Activated CD8-positive, alpha-beta T cell treated with anti-CD3 and anti-CD28 coated beads for 36 hours (primary cell): ENCODE results near the gene FTH1. TPM values are rescaled to one million over a fixed set of nuclear protein-coding genes. Genes with fewer than 3 reads are reported as not detected.
"Not testable (repeated sequence)": the region's sequence is repeated elsewhere in the genome, so short reads cannot be mapped to it uniquely, and the experiment has no call there.

Experiments
- ATAC-seq: fragments of 200-7000 bp; cut with Tn5 transposase; one replicate; pipeline ENCODE4 v1.10.0; 2021; ENCODE audit warnings: mild to moderate bottlenecking, moderate library complexity
- CTCF ChIA-PET: fragments of 350-600 bp; sonication (Branson Sonifier 250); formaldehyde crosslinking; loops from one replicate; lab custom pipeline; 2021; ENCODE audit warnings: antibody characterized with exemption; lab: Charles Lee
- POLR2A ChIA-PET: fragments of 350-600 bp; sonication (Branson Sonifier 250); formaldehyde crosslinking; loops from one replicate; lab custom pipeline; 2021; ENCODE audit warnings: antibody characterized with exemption; lab: Charles Lee
- DNase-seq: peaks from one replicate; pipeline ENCODE4 v3.0.0-alpha.2; 2020
- H3K27ac Mint-ChIP-seq: one replicate; pipeline ENCODE4 v1.8.0; 2021; ENCODE audit warnings: mild to moderate bottlenecking, mixed read lengths
- H3K27me3 Mint-ChIP-seq: one replicate; pipeline ENCODE4 v1.8.0; 2021; ENCODE audit warnings: mixed read lengths
- H3K36me3 Mint-ChIP-seq: one replicate; pipeline ENCODE4 v1.8.0; 2021; ENCODE audit warnings: low read depth, mixed read lengths
- H3K4me1 Mint-ChIP-seq: one replicate; pipeline ENCODE4 v1.8.0; 2021; ENCODE audit warnings: low read depth, mixed read lengths
- H3K4me3 Mint-ChIP-seq: one replicate; pipeline ENCODE4 v1.8.0; 2021; ENCODE audit warnings: mild to moderate bottlenecking, moderate library complexity, mixed read lengths
- H3K9me3 Mint-ChIP-seq: one replicate; pipeline ENCODE4 v1.8.0; 2021; ENCODE audit warnings: mixed read lengths
- CTCF ChIP-seq: fragments of 200-600 bp; IDR thresholded peaks from one replicate; pipeline ENCODE4 v1.8.0; 2022; ENCODE audit warnings: antibody characterized with exemption, mild to moderate bottlenecking
- intact Hi-C: fragments of 100-400 bp; cut with micrococcal nuclease; formaldehyde crosslinking; loops from one replicate; pipeline ENCODE4 v1.10.0; 2022
- total RNA-seq, 2 experiments: library from RNA; stranded (reverse); gene quantifications; one replicate each; pipeline ENCODE4 v1.2.3, GENCODE V29; 2021

FTH1 gene
- total RNA-seq, 2 experiments from 2014 or later = 700 to 729 TPM

- Mint-ChIP-seq H3K9me3 (no peaks in the 10 kb centered on the region), H3K36me3 (no peaks in the 10 kb centered on the region), H3K4me3 (peak overlapping the region; percentile 41), H3K27ac (no peak overlapping the region), H3K4me1 (peaks cover 2% of the 10 kb centered on the region), H3K27me3 (peaks cover 27% of the 10 kb centered on the region)
- DNase-seq (no peak), ATAC-seq (no peak)
- TF ChIP-seq CTCF = no peak
- POLR2A ChIA-PET = no interaction called here
- CTCF ChIA-PET = no interaction called here
- intact Hi-C loops = no loop called here
Measured at GRCh38 chr11:61956191-61957020, 11.0 kb downstream of the FTH1 start.

- POLR2A ChIA-PET = interaction anchor here (1.1 kb wide), 1 partner anchor 10 kb away, joined by 4 read pairs; no protein-coding TSS in a partner anchor
- CTCF ChIA-PET = interaction anchor here (1.4 to 11.9 kb wide), 2 partner anchors 56 to 126 kb away, joined by 7 to 215 read pairs; no protein-coding TSS in a partner anchor
- Mint-ChIP-seq H3K27me3 (peaks cover 27% of the 10 kb centered on the region), H3K27ac (no peak overlapping the region), H3K36me3 (no peaks in the 10 kb centered on the region), H3K4me1 (peaks cover 2% of the 10 kb centered on the region), H3K4me3 (peak overlapping the region; percentile 41), H3K9me3 (no peaks in the 10 kb centered on the region)
- no peak for TF ChIP-seq CTCF
- DNase-seq (peak; percentile 57), ATAC-seq (peak; percentile 73)
- intact Hi-C loops = no loop called here
Measured at GRCh38 chr11:61955422-61956135, 11.9 kb downstream of the FTH1 start.

GRCh38 chr11:61954851-61955421 lies 12.5 kb downstream of the FTH1 start:
- peak; percentile 15 for ATAC-seq
- no peaks in the 10 kb centered on the region for H3K9me3 Mint-ChIP-seq
- peaks cover 27% of the 10 kb centered on the region for H3K27me3 Mint-ChIP-seq
- ChIA-PET CTCF (interaction anchor here (1.4 to 11.9 kb wide), 2 partner anchors 55 to 127 kb away, joined by 7 to 215 read pairs; no protein-coding TSS in a partner anchor), POLR2A (interaction anchor here (0.7 to 1.1 kb wide), 2 partner anchors 11 to 114 kb away, joined by 3 to 4 read pairs; no protein-coding TSS in a partner anchor)
- H3K36me3 Mint-ChIP-seq = no peaks in the 10 kb centered on the region
- TF ChIP-seq CTCF = no peak
- no peak overlapping the region for H3K4me3 Mint-ChIP-seq
- DNase-seq = no peak
- intact Hi-C loops = no loop called here
- H3K4me1 Mint-ChIP-seq = peaks cover 2% of the 10 kb centered on the region
- no peak overlapping the region for H3K27ac Mint-ChIP-seq

GRCh38 chr11:61954106-61954850 lies 13.2 kb downstream of the FTH1 start:
- ATAC-seq (no peak), DNase-seq (no peak)
- intact Hi-C loops = no loop called here
- Mint-ChIP-seq H3K9me3 (no peaks in the 10 kb centered on the region), H3K4me1 (peaks cover 8% of the 10 kb centered on the region), H3K36me3 (no peaks in the 10 kb centered on the region), H3K27me3 (peaks cover 27% of the 10 kb centered on the region), H3K27ac (no peak overlapping the region), H3K4me3 (no peak overlapping the region)
- CTCF ChIA-PET = interaction anchor here (1.4 to 11.9 kb wide), 2 partner anchors 54 to 127 kb away, joined by 7 to 215 read pairs; no protein-coding TSS in a partner anchor
- no peak for TF ChIP-seq CTCF
- POLR2A ChIA-PET = interaction anchor here (0.7 to 1.1 kb wide), 2 partner anchors 11 to 115 kb away, joined by 3 to 4 read pairs; no protein-coding TSS in a partner anchor

- DNase-seq, H3K36me3 Mint-ChIP-seq, H3K27ac Mint-ChIP-seq, intact Hi-C loops, ATAC-seq, H3K9me3 Mint-ChIP-seq, H3K4me3 Mint-ChIP-seq, H3K4me1 Mint-ChIP-seq: not testable (repeated sequence)
- ChIA-PET POLR2A (interaction anchor here (1.6 kb wide), 1 partner anchor 17 kb away, joined by 3 read pairs; no protein-coding TSS in a partner anchor), CTCF (interaction anchor here (11.9 kb wide), 1 partner anchor 54 kb away, joined by 215 read pairs; no protein-coding TSS in a partner anchor)
- peaks cover 27% of the 10 kb centered on the region for H3K27me3 Mint-ChIP-seq
Measured at GRCh38 chr11:61953632-61954031, 13.8 kb downstream of the FTH1 start.
